GM18507 (cell line): Measurements from ENCODE around the gene ZNF502.

ENCODE experiments used
- DNase-seq: peaks from one replicate; pipeline ENCODE4 v3.0.0; 2011; ENCODE audit warnings: low read depth; ENCODE audit not compliant: insufficient read length; ENCODE audit errors: extremely low spot score
- FAIRE-seq: peaks from 2 replicates; lab custom pipeline; 2011; peaks lifted over from hg19 to GRCh38; lab: Jason Lieb, UNC

Gene ZNF502

GRCh38 chr3:44762690-44763089, 50.2 kb downstream of the ZNF502 start:
- DNase-seq (no peak), FAIRE-seq (no peak)

- FAIRE-seq (no peak), DNase-seq (no peak)
These were observed 51.8 kb downstream of the ZNF502 start for GRCh38 chr3:44764248-44764647.

- no peak for FAIRE-seq
- DNase-seq: no peak
These were observed 59.1 kb downstream of the ZNF502 start for GRCh38 chr3:44771424-44772098.

- FAIRE-seq: no peak
- no peak for DNase-seq
These were observed 59.6 kb downstream of the ZNF502 start for GRCh38 chr3:44772099-44772442.
